GM12878 (cell line): ENCODE data around the gene NCKAP5. TPM values are rescaled to one million over a fixed set of nuclear protein-coding genes. Genes with fewer than 3 reads are reported as not detected.

ENCODE experiments used
- ATAC-seq: fragments of 200-7000 bp; cut with Tn5 transposase; 3 replicates; pipeline ENCODE4 v1.9.1; 2020; ENCODE audit warnings: mild to moderate bottlenecking, moderate library complexity
- BruUV-seq: library from RNA; stranded (reverse); fragments of 400-500 nt; replicated peaks from 2 replicates; lab custom pipeline; 2021; lab: Mats Ljungman, UMichigan
- CTCF ChIA-PET: fragments of 300-600 bp; sonication (Branson Sonifier 250); formaldehyde crosslinking; extraction: SDS; loops from one replicate; lab custom pipeline; 2021; ENCODE audit warnings: inconsistent platforms; lab: Yijun Ruan, JAX
- POLR2A ChIA-PET: fragments of 350-600 bp; formaldehyde crosslinking; extraction: SDS; loops from one replicate; lab custom pipeline; 2021; ENCODE audit warnings: inconsistent platforms; lab: Charles Lee
- RAD21 ChIA-PET: fragments of 300-600 bp; sonication (Branson Sonifier 250); formaldehyde crosslinking; loops from one replicate; lab custom pipeline; 2023; ENCODE audit warnings: antibody characterized with exemption; ENCODE audit not compliant: unreplicated experiment; lab: Charles Lee
- SMC1A ChIA-PET: fragments of 300-600 bp; sonication (Branson Sonifier 250); formaldehyde crosslinking; loops from one replicate; lab custom pipeline; 2023; ENCODE audit not compliant: unreplicated experiment, uncharacterized antibody; lab: Charles Lee
- DNase-seq: peaks from one replicate; pipeline ENCODE4 v3.0.0-alpha.2; 2011; ENCODE audit warnings: low read depth, low spot score
- FAIRE-seq: peaks from 3 replicates; lab custom pipeline; 2011; peaks lifted over from hg19 to GRCh38; lab: Jason Lieb, UNC
- H2AFZ ChIP-seq: 2 replicates; pipeline ENCODE4 v1.6.0; 2011; ENCODE audit warnings: low read depth, low read length, control low read depth; ENCODE audit not compliant: control insufficient read depth
- H3K27ac ChIP-seq: 2 replicates; pipeline ENCODE4 v1.5.1; 2011; ENCODE audit warnings: control low read depth; ENCODE audit not compliant: control insufficient read depth, insufficient read depth
- H3K27me3 ChIP-seq, 2 experiments: replicated peaks in 1 of 2; 2 replicates each; pipeline versions ENCODE4 v1.6.0 to v1.6.1; 2011; ENCODE audit warnings: low read length in 1 of 2; ENCODE audit not compliant: control insufficient read depth in 2 of 2, insufficient read depth in 2 of 2
- H3K36me3 ChIP-seq, 2 experiments: 2 replicates each; pipeline ENCODE4 v1.5.1; 2011; ENCODE audit warnings: low read length in 1 of 2; ENCODE audit not compliant: control insufficient read depth in 2 of 2, insufficient read depth in 2 of 2
- H3K4me1 ChIP-seq: 2 replicates; pipeline ENCODE4 v1.6.1; 2011; ENCODE audit warnings: mild to moderate bottlenecking, low read length, moderate library complexity, mixed read lengths; ENCODE audit not compliant: control insufficient read depth, insufficient read depth
- H3K4me2 ChIP-seq: 2 replicates; pipeline ENCODE4 v1.6.0; 2011; ENCODE audit warnings: control low read depth; ENCODE audit not compliant: control insufficient read depth, insufficient read depth
- H3K4me3 ChIP-seq: fragments of 200-600 bp; sonication (generic); 2 replicates; pipeline ENCODE4 v1.5.1; 2016
- H3K79me2 ChIP-seq: 2 replicates; pipeline ENCODE4 v1.6.0; 2011; ENCODE audit warnings: low read length; ENCODE audit not compliant: control insufficient read depth, insufficient read depth
- H3K9ac ChIP-seq: 2 replicates; pipeline ENCODE4 v1.8.0; 2011; ENCODE audit warnings: low read length, control low read depth, mixed read lengths; ENCODE audit not compliant: control insufficient read depth, insufficient read depth
- H3K9me3 ChIP-seq: replicated peaks from 3 replicates; pipeline ENCODE4 v1.5.1; 2011; ENCODE audit warnings: mild to moderate bottlenecking, low read length; ENCODE audit not compliant: control insufficient read depth, insufficient read depth
- H4K20me1 ChIP-seq: 2 replicates; pipeline ENCODE4 v1.6.0; 2011; ENCODE audit not compliant: control insufficient read depth, insufficient read depth
- ATF7 ChIP-seq: fragments of 450-650 bp; IDR thresholded peaks from 2 replicates; pipeline ENCODE4 v1.6.1; 2016; ENCODE audit warnings: low read depth, mild to moderate bottlenecking
- BHLHE40 ChIP-seq, 2 experiments: fragments of 450-650 bp in 1 of 2; IDR thresholded peaks; 2 replicates each; pipeline ENCODE4 v1.6.1; 2011 to 2017; ENCODE audit warnings: low read depth in 2 of 2, borderline replicate concordance in 1 of 2, improper control_type of control experiment in 1 of 2, low read length in 1 of 2, mild to moderate bottlenecking in 1 of 2
- CBX5 ChIP-seq: sonication (generic); IDR thresholded peaks from 2 replicates; pipeline ENCODE4 v1.6.1; 2016; ENCODE audit warnings: low read depth, moderate library complexity, mild to moderate bottlenecking, inconsistent platforms
- LARP7 ChIP-seq: fragments of 450-650 bp; IDR thresholded peaks from 2 replicates; pipeline ENCODE4 v1.6.1; 2017; ENCODE audit warnings: mild to moderate bottlenecking
- TARDBP ChIP-seq: IDR thresholded peaks from 2 replicates; pipeline ENCODE4 v1.6.1; 2016; ENCODE audit warnings: borderline replicate concordance
- YY1 ChIP-seq: IDR thresholded peaks from 2 replicates; pipeline ENCODE4 v1.6.1; 2011; ENCODE audit warnings: low read depth, mild to moderate bottlenecking, low read length
- in situ Hi-C: fragments of 300-500 bp; cut with MboI; formaldehyde crosslinking; loops from 9 replicates; pipeline ENCODE4 v1.14.3; 2018; ENCODE audit warnings: mixed read lengths
- intact Hi-C: fragments of 100-400 bp; cut with micrococcal nuclease; formaldehyde crosslinking; loops from one replicate; pipeline ENCODE4 v1.14.2; 2022; ENCODE audit not compliant: unreplicated experiment
- polyA plus RNA-seq, 11 experiments: library from polyadenylated mRNA; depleted of rRNA in 4 of 11; unstranded in 6 of 11; stranded (reverse) in 5 of 11; fragments of >200 nt; fragmentation: Nextera tagmentation in 4 of 11; fragmentation: Illumina TruSeq in 1 of 11; extraction: Ambion mirVana in 4 of 11; extraction: Trizol in 1 of 11; gene quantifications; 1 replicate in 1 of 11; 2 replicates in 10 of 11; pipeline versions ENCODE4 v1.2.1 to v1.2.3, GENCODE V29; 2011 to 2016; ENCODE audit warnings: inconsistent platforms in 2 of 11, missing spikeins in 2 of 11, low read depth in 1 of 11
- total RNA-seq, 4 experiments: library from RNA; depleted of rRNA in 3 of 4; stranded (reverse); fragments of >200 nt in 3 of 4; fragmentation: Illumina TruSeq in 1 of 4; extraction: Trizol in 1 of 4; gene quantifications; 2 replicates each; pipeline versions ENCODE4 v1.2.1 to v1.2.3, GENCODE V29; 2013 to 2021
- TF ChIP-seq, protein P1 (sequence below): fragments of 450-650 bp; formaldehyde crosslinking; IDR thresholded peaks from 2 replicates; pipeline ENCODE4 v1.5.0; 2022; ENCODE audit warnings: mild to moderate bottlenecking, missing genetic modification characterization
- TF ChIP-seq, protein P2 (sequence below): fragments of 450-650 bp; IDR thresholded peaks from 2 replicates; pipeline ENCODE4 v1.6.1; 2017; ENCODE audit warnings: mild to moderate bottlenecking, moderate library complexity
- TF ChIP-seq, protein P3 (sequence below): IDR thresholded peaks from 2 replicates; pipeline ENCODE4 v1.6.1; 2012; ENCODE audit warnings: low read depth, low read length, improper control_type of control experiment
- TF ChIP-seq, protein P4 (sequence below): fragments of 450-650 bp; IDR thresholded peaks from 2 replicates; pipeline ENCODE4 v1.6.1; 2017; ENCODE audit warnings: low read depth, mild to moderate bottlenecking, moderate library complexity

The NCKAP5 gene
- total and polyA plus RNA-seq, 10 of the 15 experiments (the other 5 are each of a cell fraction or from before 2014, with no cell fraction given), result 0.06 to 0.44 (median 0.16) TPM

DNA sequence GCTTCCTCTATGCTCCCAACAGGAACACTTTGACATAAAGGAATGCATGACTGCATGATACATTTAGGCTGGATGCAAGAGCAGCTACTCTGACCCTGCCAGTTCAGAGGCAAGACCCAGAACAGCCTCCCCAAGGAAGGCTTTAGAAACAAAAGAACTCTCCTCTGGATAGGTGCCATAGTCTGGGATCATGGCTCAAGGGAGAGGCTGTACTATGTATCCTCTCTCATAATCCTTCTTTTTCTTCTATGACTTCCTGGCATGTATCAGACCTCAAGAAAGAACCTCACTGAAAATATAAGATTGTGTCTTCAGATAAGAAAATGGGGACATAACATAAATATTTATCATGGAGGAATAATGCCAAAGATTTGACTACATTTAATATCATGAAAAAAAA is 704.3 kb downstream of the NCKAP5 start:
- Histone ChIP-seq H3K36me3 (no peaks in the 10 kb centered on the region), H3K79me2 (no peaks in the 10 kb centered on the region), H3K4me3 (no peak overlapping the region), H3K9ac (no peak overlapping the region), H3K27me3 (no peaks in the 10 kb centered on the region), H2AFZ (no peak overlapping the region), H3K27ac (no peak overlapping the region), H3K9me3 (no peaks in the 10 kb centered on the region), H3K4me1 (no peaks in the 10 kb centered on the region), H4K20me1 (no peaks in the 10 kb centered on the region), H3K4me2 (no peak overlapping the region)
- in situ Hi-C loops, result no loop called here
- ATAC-seq (no peak), DNase-seq (no peak), FAIRE-seq (no peak)
- ChIA-PET RAD21 (no interaction called here), POLR2A (no interaction called here), CTCF (no interaction called here), SMC1A (interaction anchor here (0.7 kb wide), 1 partner anchor 188 kb away, joined by 3 read pairs; no protein-coding TSS in a partner anchor)
- BruUV-seq, result no TSS peak
- TF ChIP-seq, protein P1, sequence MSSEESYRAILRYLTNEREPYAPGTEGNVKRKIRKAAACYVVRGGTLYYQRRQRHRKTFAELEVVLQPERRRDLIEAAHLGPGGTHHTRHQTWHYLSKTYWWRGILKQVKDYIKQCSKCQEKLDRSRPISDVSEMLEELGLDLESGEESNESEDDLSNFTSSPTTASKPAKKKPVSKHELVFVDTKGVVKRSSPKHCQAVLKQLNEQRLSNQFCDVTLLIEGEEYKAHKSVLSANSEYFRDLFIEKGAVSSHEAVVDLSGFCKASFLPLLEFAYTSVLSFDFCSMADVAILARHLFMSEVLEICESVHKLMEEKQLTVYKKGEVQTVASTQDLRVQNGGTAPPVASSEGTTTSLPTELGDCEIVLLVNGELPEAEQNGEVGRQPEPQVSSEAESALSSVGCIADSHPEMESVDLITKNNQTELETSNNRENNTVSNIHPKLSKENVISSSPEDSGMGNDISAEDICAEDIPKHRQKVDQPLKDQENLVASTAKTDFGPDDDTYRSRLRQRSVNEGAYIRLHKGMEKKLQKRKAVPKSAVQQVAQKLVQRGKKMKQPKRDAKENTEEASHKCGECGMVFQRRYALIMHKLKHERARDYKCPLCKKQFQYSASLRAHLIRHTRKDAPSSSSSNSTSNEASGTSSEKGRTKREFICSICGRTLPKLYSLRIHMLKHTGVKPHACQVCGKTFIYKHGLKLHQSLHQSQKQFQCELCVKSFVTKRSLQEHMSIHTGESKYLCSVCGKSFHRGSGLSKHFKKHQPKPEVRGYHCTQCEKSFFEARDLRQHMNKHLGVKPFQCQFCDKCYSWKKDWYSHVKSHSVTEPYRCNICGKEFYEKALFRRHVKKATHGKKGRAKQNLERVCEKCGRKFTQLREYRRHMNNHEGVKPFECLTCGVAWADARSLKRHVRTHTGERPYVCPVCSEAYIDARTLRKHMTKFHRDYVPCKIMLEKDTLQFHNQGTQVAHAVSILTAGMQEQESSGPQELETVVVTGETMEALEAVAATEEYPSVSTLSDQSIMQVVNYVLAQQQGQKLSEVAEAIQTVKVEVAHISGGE (CRISPR knock-in tag), result no peak
- TF ChIP-seq, protein P2, sequence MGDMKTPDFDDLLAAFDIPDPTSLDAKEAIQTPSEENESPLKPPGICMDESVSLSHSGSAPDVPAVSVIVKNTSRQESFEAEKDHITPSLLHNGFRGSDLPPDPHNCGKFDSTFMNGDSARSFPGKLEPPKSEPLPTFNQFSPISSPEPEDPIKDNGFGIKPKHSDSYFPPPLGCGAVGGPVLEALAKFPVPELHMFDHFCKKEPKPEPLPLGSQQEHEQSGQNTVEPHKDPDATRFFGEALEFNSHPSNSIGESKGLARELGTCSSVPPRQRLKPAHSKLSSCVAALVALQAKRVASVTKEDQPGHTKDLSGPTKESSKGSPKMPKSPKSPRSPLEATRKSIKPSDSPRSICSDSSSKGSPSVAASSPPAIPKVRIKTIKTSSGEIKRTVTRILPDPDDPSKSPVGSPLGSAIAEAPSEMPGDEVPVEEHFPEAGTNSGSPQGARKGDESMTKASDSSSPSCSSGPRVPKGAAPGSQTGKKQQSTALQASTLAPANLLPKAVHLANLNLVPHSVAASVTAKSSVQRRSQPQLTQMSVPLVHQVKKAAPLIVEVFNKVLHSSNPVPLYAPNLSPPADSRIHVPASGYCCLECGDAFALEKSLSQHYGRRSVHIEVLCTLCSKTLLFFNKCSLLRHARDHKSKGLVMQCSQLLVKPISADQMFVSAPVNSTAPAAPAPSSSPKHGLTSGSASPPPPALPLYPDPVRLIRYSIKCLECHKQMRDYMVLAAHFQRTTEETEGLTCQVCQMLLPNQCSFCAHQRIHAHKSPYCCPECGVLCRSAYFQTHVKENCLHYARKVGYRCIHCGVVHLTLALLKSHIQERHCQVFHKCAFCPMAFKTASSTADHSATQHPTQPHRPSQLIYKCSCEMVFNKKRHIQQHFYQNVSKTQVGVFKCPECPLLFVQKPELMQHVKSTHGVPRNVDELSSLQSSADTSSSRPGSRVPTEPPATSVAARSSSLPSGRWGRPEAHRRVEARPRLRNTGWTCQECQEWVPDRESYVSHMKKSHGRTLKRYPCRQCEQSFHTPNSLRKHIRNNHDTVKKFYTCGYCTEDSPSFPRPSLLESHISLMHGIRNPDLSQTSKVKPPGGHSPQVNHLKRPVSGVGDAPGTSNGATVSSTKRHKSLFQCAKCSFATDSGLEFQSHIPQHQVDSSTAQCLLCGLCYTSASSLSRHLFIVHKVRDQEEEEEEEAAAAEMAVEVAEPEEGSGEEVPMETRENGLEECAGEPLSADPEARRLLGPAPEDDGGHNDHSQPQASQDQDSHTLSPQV, result no peak
- TF ChIP-seq TARDBP (no peak), CBX5 (no peak), YY1 (no peak), BHLHE40 (IDR thresholded peaks at IDR 0.05; ENCODE audit: borderline replicate concordance in 1 of 2, low read depth in 2 of 2, low read length in 1 of 2) (no peak), ATF7 (no peak), LARP7 (no peak)
- TF ChIP-seq, protein P3, sequence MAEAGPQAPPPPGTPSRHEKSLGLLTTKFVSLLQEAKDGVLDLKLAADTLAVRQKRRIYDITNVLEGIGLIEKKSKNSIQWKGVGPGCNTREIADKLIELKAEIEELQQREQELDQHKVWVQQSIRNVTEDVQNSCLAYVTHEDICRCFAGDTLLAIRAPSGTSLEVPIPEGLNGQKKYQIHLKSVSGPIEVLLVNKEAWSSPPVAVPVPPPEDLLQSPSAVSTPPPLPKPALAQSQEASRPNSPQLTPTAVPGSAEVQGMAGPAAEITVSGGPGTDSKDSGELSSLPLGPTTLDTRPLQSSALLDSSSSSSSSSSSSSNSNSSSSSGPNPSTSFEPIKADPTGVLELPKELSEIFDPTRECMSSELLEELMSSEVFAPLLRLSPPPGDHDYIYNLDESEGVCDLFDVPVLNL, result no peak
- TF ChIP-seq, protein P4, sequence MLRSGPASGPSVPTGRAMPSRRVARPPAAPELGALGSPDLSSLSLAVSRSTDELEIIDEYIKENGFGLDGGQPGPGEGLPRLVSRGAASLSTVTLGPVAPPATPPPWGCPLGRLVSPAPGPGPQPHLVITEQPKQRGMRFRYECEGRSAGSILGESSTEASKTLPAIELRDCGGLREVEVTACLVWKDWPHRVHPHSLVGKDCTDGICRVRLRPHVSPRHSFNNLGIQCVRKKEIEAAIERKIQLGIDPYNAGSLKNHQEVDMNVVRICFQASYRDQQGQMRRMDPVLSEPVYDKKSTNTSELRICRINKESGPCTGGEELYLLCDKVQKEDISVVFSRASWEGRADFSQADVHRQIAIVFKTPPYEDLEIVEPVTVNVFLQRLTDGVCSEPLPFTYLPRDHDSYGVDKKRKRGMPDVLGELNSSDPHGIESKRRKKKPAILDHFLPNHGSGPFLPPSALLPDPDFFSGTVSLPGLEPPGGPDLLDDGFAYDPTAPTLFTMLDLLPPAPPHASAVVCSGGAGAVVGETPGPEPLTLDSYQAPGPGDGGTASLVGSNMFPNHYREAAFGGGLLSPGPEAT, result no peak
- intact Hi-C loops, result no loop called here
